GM12878 (cell line): ENCODE results near the gene PLTP. TPM values are rescaled to one million over a fixed set of nuclear protein-coding genes. Genes with fewer than 3 reads are reported as not detected.

Experiments used
- ATAC-seq: fragments of 200-7000 bp; cut with Tn5 transposase; 3 replicates; pipeline ENCODE4 v1.9.1; 2020; ENCODE audit warnings: mild to moderate bottlenecking, moderate library complexity
- BruUV-seq: library from RNA; stranded (reverse); fragments of 400-500 nt; replicated peaks from 2 replicates; lab custom pipeline; 2021; lab: Mats Ljungman, UMichigan
- CTCF ChIA-PET: fragments of 300-600 bp; sonication (Branson Sonifier 250); formaldehyde crosslinking; extraction: SDS; loops from one replicate; lab custom pipeline; 2021; ENCODE audit warnings: inconsistent platforms; lab: Yijun Ruan, JAX
- POLR2A ChIA-PET: fragments of 350-600 bp; formaldehyde crosslinking; extraction: SDS; loops from one replicate; lab custom pipeline; 2021; ENCODE audit warnings: inconsistent platforms; lab: Charles Lee
- RAD21 ChIA-PET: fragments of 300-600 bp; sonication (Branson Sonifier 250); formaldehyde crosslinking; loops from one replicate; lab custom pipeline; 2023; ENCODE audit warnings: antibody characterized with exemption; ENCODE audit not compliant: unreplicated experiment; lab: Charles Lee
- SMC1A ChIA-PET: fragments of 300-600 bp; sonication (Branson Sonifier 250); formaldehyde crosslinking; loops from one replicate; lab custom pipeline; 2023; ENCODE audit not compliant: unreplicated experiment, uncharacterized antibody; lab: Charles Lee
- DNase-seq: peaks from one replicate; pipeline ENCODE4 v3.0.0-alpha.2; 2011; ENCODE audit warnings: low read depth, low spot score
- FAIRE-seq: peaks from 3 replicates; lab custom pipeline; 2011; peaks lifted over from hg19 to GRCh38; lab: Jason Lieb, UNC
- H2AFZ ChIP-seq: 2 replicates; pipeline ENCODE4 v1.6.0; 2011; ENCODE audit warnings: low read depth, low read length, control low read depth; ENCODE audit not compliant: control insufficient read depth
- H3K27ac ChIP-seq: 2 replicates; pipeline ENCODE4 v1.5.1; 2011; ENCODE audit warnings: control low read depth; ENCODE audit not compliant: control insufficient read depth, insufficient read depth
- H3K27me3 ChIP-seq, 2 experiments: replicated peaks in 1 of 2; 2 replicates each; pipeline versions ENCODE4 v1.6.0 to v1.6.1; 2011; ENCODE audit warnings: low read length in 1 of 2; ENCODE audit not compliant: control insufficient read depth in 2 of 2, insufficient read depth in 2 of 2
- H3K36me3 ChIP-seq, 2 experiments: 2 replicates each; pipeline ENCODE4 v1.5.1; 2011; ENCODE audit warnings: low read length in 1 of 2; ENCODE audit not compliant: control insufficient read depth in 2 of 2, insufficient read depth in 2 of 2
- H3K4me1 ChIP-seq: 2 replicates; pipeline ENCODE4 v1.6.1; 2011; ENCODE audit warnings: mild to moderate bottlenecking, low read length, moderate library complexity, mixed read lengths; ENCODE audit not compliant: control insufficient read depth, insufficient read depth
- H3K4me2 ChIP-seq: 2 replicates; pipeline ENCODE4 v1.6.0; 2011; ENCODE audit warnings: control low read depth; ENCODE audit not compliant: control insufficient read depth, insufficient read depth
- H3K4me3 ChIP-seq: fragments of 200-600 bp; sonication (generic); 2 replicates; pipeline ENCODE4 v1.5.1; 2016
- H3K79me2 ChIP-seq: 2 replicates; pipeline ENCODE4 v1.6.0; 2011; ENCODE audit warnings: low read length; ENCODE audit not compliant: control insufficient read depth, insufficient read depth
- H3K9ac ChIP-seq: 2 replicates; pipeline ENCODE4 v1.8.0; 2011; ENCODE audit warnings: low read length, control low read depth, mixed read lengths; ENCODE audit not compliant: control insufficient read depth, insufficient read depth
- H3K9me3 ChIP-seq: replicated peaks from 3 replicates; pipeline ENCODE4 v1.5.1; 2011; ENCODE audit warnings: mild to moderate bottlenecking, low read length; ENCODE audit not compliant: control insufficient read depth, insufficient read depth
- H4K20me1 ChIP-seq: 2 replicates; pipeline ENCODE4 v1.6.0; 2011; ENCODE audit not compliant: control insufficient read depth, insufficient read depth
- IRF4 ChIP-seq: IDR thresholded peaks from 2 replicates; pipeline ENCODE4 v1.6.1; 2011; ENCODE audit warnings: low read depth, low read length
- NR2C2 ChIP-seq: IDR thresholded peaks from 2 replicates; pipeline ENCODE4 v1.6.1; 2011; ENCODE audit warnings: borderline replicate concordance, low read depth; ENCODE audit not compliant: control insufficient read depth, insufficient read length
- POLR2A ChIP-seq: IDR thresholded peaks from 2 replicates; pipeline ENCODE4 v1.6.1; 2011; ENCODE audit warnings: low read depth, mild to moderate bottlenecking, low read length
- RELA ChIP-seq: fragments of 450-650 bp; IDR thresholded peaks from 2 replicates; pipeline ENCODE4 v1.8.0; 2014; ENCODE audit warnings: borderline replicate concordance; ENCODE audit not compliant: partially characterized antibody
- STAT3 ChIP-seq: IDR thresholded peaks from 2 replicates; pipeline ENCODE4 v1.6.1; 2011; ENCODE audit warnings: low read depth, low read length, improper control_type of control experiment
- USF2 ChIP-seq: IDR thresholded peaks from 2 replicates; pipeline ENCODE4 v1.6.1; 2011; ENCODE audit warnings: low read depth, low read length, improper control_type of control experiment, borderline replicate concordance
- ZBTB33 ChIP-seq: fragments of 450-650 bp; IDR thresholded peaks from 2 replicates; pipeline ENCODE4 v1.6.1; 2017; ENCODE audit warnings: mild to moderate bottlenecking
- WGBS: methylation state at CpG from one replicate; pipeline ENCODE4 v1.1.6; 2016; ENCODE audit warnings: low lambda C conversion rate; ENCODE audit not compliant: insufficient replicate concordance, insufficient coverage; ENCODE audit errors: missing lambda C conversion rate; 5-methylcytosine and 5-hydroxymethylcytosine counted together
- in situ Hi-C: fragments of 300-500 bp; cut with MboI; formaldehyde crosslinking; loops from 9 replicates; pipeline ENCODE4 v1.14.3; 2018; ENCODE audit warnings: mixed read lengths
- intact Hi-C: fragments of 100-400 bp; cut with micrococcal nuclease; formaldehyde crosslinking; loops from one replicate; pipeline ENCODE4 v1.14.2; 2022; ENCODE audit not compliant: unreplicated experiment
- polyA plus RNA-seq, 11 experiments: library from polyadenylated mRNA; depleted of rRNA in 4 of 11; unstranded in 6 of 11; stranded (reverse) in 5 of 11; fragments of >200 nt; fragmentation: Nextera tagmentation in 4 of 11; fragmentation: Illumina TruSeq in 1 of 11; extraction: Ambion mirVana in 4 of 11; extraction: Trizol in 1 of 11; gene quantifications; 1 replicate in 1 of 11; 2 replicates in 10 of 11; pipeline versions ENCODE4 v1.2.1 to v1.2.3, GENCODE V29; 2011 to 2016; ENCODE audit warnings: inconsistent platforms in 2 of 11, missing spikeins in 2 of 11, low read depth in 1 of 11
- total RNA-seq, 4 experiments: library from RNA; depleted of rRNA in 3 of 4; stranded (reverse); fragments of >200 nt in 3 of 4; fragmentation: Illumina TruSeq in 1 of 4; extraction: Trizol in 1 of 4; gene quantifications; 2 replicates each; pipeline versions ENCODE4 v1.2.1 to v1.2.3, GENCODE V29; 2013 to 2021

The PLTP gene
- total and polyA plus RNA-seq, 10 of the 15 experiments (the other 5 are each of a cell fraction or from before 2014, with no cell fraction given), result 1.6 to 17.0 (median 7.6) TPM

GRCh38 chr20:45887346-45887715 is 24.6 kb downstream of the PLTP start, which contains the start of gene SPATA25 (continued):
- no peak for TF ChIP-seq ZBTB33
- TF ChIP-seq NR2C2, result no peak
- no peak for TF ChIP-seq IRF4
- no peak for TF ChIP-seq USF2
- no peak for TF ChIP-seq STAT3

- Histone ChIP-seq H2AFZ (no peak overlapping the region), H3K79me2 (peaks cover 13% of the 10 kb centered on the region), H3K4me3 (no peak overlapping the region), H4K20me1 (no peaks in the 10 kb centered on the region)
- no peak for DNase-seq
- SMC1A ChIA-PET, result no interaction called here
- in situ Hi-C loops, result no loop called here
- CTCF ChIA-PET, result interaction anchor here (1.0 kb wide), 1 partner anchor 83 kb away, joined by 4 read pairs; no protein-coding TSS in a partner anchor
- TF ChIP-seq POLR2A, result peak; percentile 46
- no peak for TF ChIP-seq RELA
- TF ChIP-seq, all 136 proteins: peak for 1
- H3K27me3 ChIP-seq, result no peaks in the 10 kb centered on the region
- no peak overlapping the region for H3K27ac ChIP-seq
- intact Hi-C loops, result no loop called here
- no peak overlapping the region for H3K4me2 ChIP-seq
- H3K36me3 ChIP-seq, result peaks cover 5 to 11% of the 10 kb centered on the region in 2 experiments; a peak in 2 of 4 replicates
- 96% methylated on average over 19 of the region's 19 CpGs for WGBS
- H3K4me1 ChIP-seq, result peaks cover 20% of the 10 kb centered on the region
- FAIRE-seq (no peak), ATAC-seq (no peak)
- ChIA-PET POLR2A (interaction anchor here (0.8 kb wide), 1 partner anchor 84 kb away, joined by 3 read pairs; no protein-coding TSS in a partner anchor), RAD21 (no interaction called here)
- no TSS peak for BruUV-seq
- H3K9ac ChIP-seq, result no peak overlapping the region
- no peaks in the 10 kb centered on the region for H3K9me3 ChIP-seq
These were observed 25.2 kb downstream of the PLTP start for GRCh38 chr20:45886590-45887345.
